Liver (tissue), 3 donors: Measurements from ENCODE around the gene MLEC.

ENCODE experiments used
- MAX ChIP-seq: IDR thresholded peaks from 2 replicates; pipeline ENCODE4 v1.6.1; 2016; ENCODE audit warnings: antibody characterized with exemption
- RAD21 ChIP-seq, 2 donors: IDR thresholded peaks; 2 replicates each; pipeline ENCODE4 v1.6.1; 2016; ENCODE audit warnings: antibody characterized with exemption in 2 of 2, mild to moderate bottlenecking in 2 of 2
- TF ChIP-seq, protein P1 (sequence below): fragments of 150-350 bp; IDR thresholded peaks from 2 replicates; pipeline ENCODE4 v1.5.1; 2017; ENCODE audit warnings: improper control_type of control experiment, low read depth, low read length; ENCODE audit not compliant: missing input control
- TF ChIP-seq, protein P2 (sequence below): IDR thresholded peaks from 2 replicates; pipeline ENCODE4 v1.6.1; 2016; ENCODE audit warnings: antibody characterized with exemption, mild to moderate bottlenecking
- donor health status: healthy.
- donor health status: healthy.

DNA sequence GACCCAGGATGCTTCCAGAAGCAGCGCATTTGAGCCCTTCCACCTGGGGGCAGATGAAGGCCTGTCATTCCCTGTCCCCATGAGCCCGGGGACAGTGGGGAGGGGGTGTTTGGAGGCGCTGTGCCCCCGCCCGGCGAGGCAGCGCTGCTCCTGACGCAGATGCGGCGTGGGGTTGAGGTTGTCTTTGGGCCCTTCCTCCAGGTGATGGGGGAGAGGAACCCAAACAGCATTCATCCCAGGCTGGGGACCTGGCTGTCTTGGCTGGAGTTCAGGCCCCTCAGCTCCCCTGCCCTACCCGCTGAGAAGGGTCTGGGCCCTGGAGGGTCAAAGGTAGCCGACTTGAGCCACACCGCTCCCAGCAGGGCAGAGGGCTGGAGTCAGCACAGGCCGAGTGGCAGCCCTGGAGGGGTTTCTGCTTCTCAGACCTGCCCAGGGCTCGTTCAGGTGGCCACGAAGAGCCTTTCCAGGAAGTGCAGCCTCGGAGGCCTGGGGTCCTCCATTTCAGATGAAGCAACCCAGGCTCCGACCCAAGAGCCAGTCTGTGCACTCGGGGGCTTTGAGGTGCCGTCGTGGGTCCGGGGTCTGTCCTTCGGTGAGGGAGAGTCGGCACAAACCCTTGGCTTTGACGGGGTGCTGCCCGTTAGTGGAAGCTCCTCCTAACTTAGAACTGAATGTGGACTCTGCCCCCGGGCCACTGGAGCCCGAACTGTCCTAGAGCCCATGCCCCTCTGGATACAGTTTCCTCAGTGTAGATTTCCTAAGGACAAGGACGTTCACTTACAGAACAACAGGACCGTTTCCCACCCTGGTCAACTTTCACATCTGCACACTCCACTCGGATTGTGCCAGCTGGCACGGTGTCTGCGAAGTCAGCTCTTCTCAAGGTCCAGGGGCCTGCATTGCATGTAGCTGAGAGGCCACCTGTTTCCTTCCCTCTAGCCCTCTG, 54.8 kb downstream of the MLEC start:
- TF ChIP-seq, protein P1, sequence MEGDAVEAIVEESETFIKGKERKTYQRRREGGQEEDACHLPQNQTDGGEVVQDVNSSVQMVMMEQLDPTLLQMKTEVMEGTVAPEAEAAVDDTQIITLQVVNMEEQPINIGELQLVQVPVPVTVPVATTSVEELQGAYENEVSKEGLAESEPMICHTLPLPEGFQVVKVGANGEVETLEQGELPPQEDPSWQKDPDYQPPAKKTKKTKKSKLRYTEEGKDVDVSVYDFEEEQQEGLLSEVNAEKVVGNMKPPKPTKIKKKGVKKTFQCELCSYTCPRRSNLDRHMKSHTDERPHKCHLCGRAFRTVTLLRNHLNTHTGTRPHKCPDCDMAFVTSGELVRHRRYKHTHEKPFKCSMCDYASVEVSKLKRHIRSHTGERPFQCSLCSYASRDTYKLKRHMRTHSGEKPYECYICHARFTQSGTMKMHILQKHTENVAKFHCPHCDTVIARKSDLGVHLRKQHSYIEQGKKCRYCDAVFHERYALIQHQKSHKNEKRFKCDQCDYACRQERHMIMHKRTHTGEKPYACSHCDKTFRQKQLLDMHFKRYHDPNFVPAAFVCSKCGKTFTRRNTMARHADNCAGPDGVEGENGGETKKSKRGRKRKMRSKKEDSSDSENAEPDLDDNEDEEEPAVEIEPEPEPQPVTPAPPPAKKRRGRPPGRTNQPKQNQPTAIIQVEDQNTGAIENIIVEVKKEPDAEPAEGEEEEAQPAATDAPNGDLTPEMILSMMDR: no peak
- TF ChIP-seq RAD21 (IDR thresholded peaks at IDR 0.05) (peak in 1 of 2 donors; percentile 33), MAX (no peak)
- TF ChIP-seq, protein P2, sequence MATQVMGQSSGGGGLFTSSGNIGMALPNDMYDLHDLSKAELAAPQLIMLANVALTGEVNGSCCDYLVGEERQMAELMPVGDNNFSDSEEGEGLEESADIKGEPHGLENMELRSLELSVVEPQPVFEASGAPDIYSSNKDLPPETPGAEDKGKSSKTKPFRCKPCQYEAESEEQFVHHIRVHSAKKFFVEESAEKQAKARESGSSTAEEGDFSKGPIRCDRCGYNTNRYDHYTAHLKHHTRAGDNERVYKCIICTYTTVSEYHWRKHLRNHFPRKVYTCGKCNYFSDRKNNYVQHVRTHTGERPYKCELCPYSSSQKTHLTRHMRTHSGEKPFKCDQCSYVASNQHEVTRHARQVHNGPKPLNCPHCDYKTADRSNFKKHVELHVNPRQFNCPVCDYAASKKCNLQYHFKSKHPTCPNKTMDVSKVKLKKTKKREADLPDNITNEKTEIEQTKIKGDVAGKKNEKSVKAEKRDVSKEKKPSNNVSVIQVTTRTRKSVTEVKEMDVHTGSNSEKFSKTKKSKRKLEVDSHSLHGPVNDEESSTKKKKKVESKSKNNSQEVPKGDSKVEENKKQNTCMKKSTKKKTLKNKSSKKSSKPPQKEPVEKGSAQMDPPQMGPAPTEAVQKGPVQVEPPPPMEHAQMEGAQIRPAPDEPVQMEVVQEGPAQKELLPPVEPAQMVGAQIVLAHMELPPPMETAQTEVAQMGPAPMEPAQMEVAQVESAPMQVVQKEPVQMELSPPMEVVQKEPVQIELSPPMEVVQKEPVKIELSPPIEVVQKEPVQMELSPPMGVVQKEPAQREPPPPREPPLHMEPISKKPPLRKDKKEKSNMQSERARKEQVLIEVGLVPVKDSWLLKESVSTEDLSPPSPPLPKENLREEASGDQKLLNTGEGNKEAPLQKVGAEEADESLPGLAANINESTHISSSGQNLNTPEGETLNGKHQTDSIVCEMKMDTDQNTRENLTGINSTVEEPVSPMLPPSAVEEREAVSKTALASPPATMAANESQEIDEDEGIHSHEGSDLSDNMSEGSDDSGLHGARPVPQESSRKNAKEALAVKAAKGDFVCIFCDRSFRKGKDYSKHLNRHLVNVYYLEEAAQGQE: no peak
